HL-60 (cell line): ENCODE data around the gene GPHN.
"Not testable (repeated sequence)": the region's sequence is repeated elsewhere in the genome, so short reads cannot be mapped to it uniquely, and the experiment has no call there.

Experiments
- DNase-seq, 2 experiments: peaks; one replicate each; pipeline ENCODE4 v3.0.0-alpha.2; 2010 to 2020; ENCODE audit warnings: low read depth in 1 of 2, low spot score in 1 of 2
- H3K27ac ChIP-seq: fragments of 250-450 bp; sonication (Bioruptor Pico); replicated peaks from 2 replicates; pipeline ENCODE4 v1.5.1; 2020; ENCODE audit warnings: mild to moderate bottlenecking, moderate library complexity
- H3K27me3 ChIP-seq: fragments of 250-450 bp; sonication (Bioruptor Pico); 2 replicates; pipeline ENCODE4 v1.5.1; 2021; ENCODE audit warnings: mild to moderate bottlenecking, moderate library complexity; ENCODE audit not compliant: insufficient read depth, poor library complexity, severe bottlenecking
- H3K4me3 ChIP-seq: replicated peaks from 2 replicates; pipeline ENCODE4 v1.5.1; 2011; ENCODE audit warnings: mild to moderate bottlenecking, control low read depth, low read length; ENCODE audit not compliant: insufficient read depth
- CTCF ChIP-seq: IDR thresholded peaks from one replicate; pipeline ENCODE4 v1.5.1; 2011; ENCODE audit warnings: low read length, control low read depth, inconsistent platforms; ENCODE audit not compliant: insufficient read depth
- GABPA ChIP-seq: IDR thresholded peaks from 2 replicates; pipeline ENCODE4 v1.6.1; 2012; ENCODE audit warnings: low read depth
- POLR2AphosphoS5 ChIP-seq: IDR thresholded peaks from 2 replicates; pipeline ENCODE4 v1.6.1; 2012; ENCODE audit warnings: low read depth
- REST ChIP-seq: IDR thresholded peaks from 2 replicates; pipeline ENCODE4 v1.6.1; 2012; ENCODE audit warnings: low read depth; ENCODE audit not compliant: insufficient replicate concordance
- SPI1 ChIP-seq: IDR thresholded peaks from 2 replicates; pipeline ENCODE4 v1.6.1; 2012; ENCODE audit warnings: low read depth, mild to moderate bottlenecking, borderline replicate concordance

Gene GPHN

GRCh38 chr14:66541627-66542026, 33.7 kb downstream of the GPHN start:
- no peak overlapping the region for H3K27ac ChIP-seq
- DNase-seq, result no peak
- no peak overlapping the region for H3K4me3 ChIP-seq
- no peaks in the 10 kb centered on the region for H3K27me3 ChIP-seq
- TF ChIP-seq POLR2AphosphoS5 (no peak), CTCF (no peak), SPI1 (no peak), REST (peak; percentile 60), GABPA (no peak)

GRCh38 chr14:66543996-66544395, 36.0 kb downstream of the GPHN start:
- TF ChIP-seq SPI1 (no peak), REST (no peak), GABPA (no peak), POLR2AphosphoS5 (no peak), CTCF (no peak)
- Histone ChIP-seq H3K27ac (no peak overlapping the region), H3K4me3 (no peak overlapping the region), H3K27me3 (no peaks in the 10 kb centered on the region)
- DNase-seq, result no peak

- H3K27me3 ChIP-seq, DNase-seq, H3K4me3 ChIP-seq, H3K27ac ChIP-seq: not testable (repeated sequence)
Observed at GRCh38 chr14:66545191-66545590, 37.2 kb downstream of the GPHN start.

GRCh38 chr14:66545751-66546150, 37.8 kb downstream of the GPHN start:
- not testable (repeated sequence) for H3K4me3 ChIP-seq, H3K27me3 ChIP-seq, DNase-seq, H3K27ac ChIP-seq

- TF ChIP-seq POLR2AphosphoS5, result no peak
- no peak for TF ChIP-seq REST
- TF ChIP-seq SPI1, result no peak
- TF ChIP-seq GABPA, result no peak
- no peak for TF ChIP-seq CTCF
- Histone ChIP-seq H3K27ac (no peak overlapping the region), H3K27me3 (no peaks in the 10 kb centered on the region), H3K4me3 (no peak overlapping the region)
- DNase-seq, result no peak
Observed at GRCh38 chr14:66563731-66564130, 55.8 kb downstream of the GPHN start.
